Parathyroid adenoma (tissue), 2 donors: ENCODE results near the gene RAB43.

Experiments used
- H2AFZ ChIP-seq: fragments of 300-600 bp; sonication (generic); one replicate; pipeline ENCODE4 v1.7.0; 2017; ENCODE audit warnings: antibody characterized with exemption, mild to moderate bottlenecking
- H3K27ac ChIP-seq: fragments of 300-600 bp; sonication (generic); one replicate; pipeline ENCODE4 v1.7.0; 2017
- H3K27me3 ChIP-seq: fragments of 300-600 bp; sonication (generic); one replicate; pipeline ENCODE4 v1.7.0; 2017; ENCODE audit warnings: low read length; ENCODE audit not compliant: control insufficient read depth, insufficient read depth
- H3K36me3 ChIP-seq: fragments of 300-600 bp; sonication (generic); one replicate; pipeline ENCODE4 v1.7.0; 2017; ENCODE audit warnings: low read length; ENCODE audit not compliant: control insufficient read depth, insufficient read depth
- H3K4me1 ChIP-seq: fragments of 300-600 bp; sonication (generic); one replicate; pipeline ENCODE4 v1.7.0; 2017; ENCODE audit warnings: control low read depth
- H3K4me2 ChIP-seq: fragments of 300-600 bp; sonication (generic); one replicate; pipeline ENCODE4 v1.7.0; 2017; ENCODE audit warnings: low read length
- H3K4me3 ChIP-seq: fragments of 300-600 bp; sonication (generic); one replicate; pipeline ENCODE4 v1.7.0; 2017; ENCODE audit warnings: low read depth, low read length
- H3K79me2 ChIP-seq: fragments of 300-600 bp; sonication (generic); one replicate; pipeline ENCODE4 v1.7.0; 2017; ENCODE audit warnings: control low read depth
- H3K9ac ChIP-seq: fragments of 300-600 bp; sonication (generic); one replicate; pipeline ENCODE4 v1.7.0; 2017; ENCODE audit warnings: mild to moderate bottlenecking
- H3K9me3 ChIP-seq: fragments of 300-600 bp; sonication (generic); one replicate; pipeline ENCODE4 v1.7.0; 2017; ENCODE audit warnings: low read length; ENCODE audit not compliant: control insufficient read depth
- CTCF ChIP-seq: fragments of 300-600 bp; sonication (generic); IDR thresholded peaks from one replicate; pipeline ENCODE4 v1.7.0; 2017; ENCODE audit warnings: antibody characterized with exemption, mild to moderate bottlenecking
- donor health status: primary hyperparathyroidism.

The RAB43 gene

GRCh38 chr3:129106866-129107565, 14.6 kb downstream of the RAB43 start:
- H3K9me3 ChIP-seq, result no peaks in the 10 kb centered on the region
- no peaks in the 10 kb centered on the region for H3K4me1 ChIP-seq
- TF ChIP-seq CTCF, result no peak
- no peaks in the 10 kb centered on the region for H3K27me3 ChIP-seq
- H3K79me2 ChIP-seq, result peaks cover 77% of the 10 kb centered on the region
- no peak overlapping the region for H3K4me2 ChIP-seq
- no peak overlapping the region for H3K27ac ChIP-seq
- no peak overlapping the region for H3K4me3 ChIP-seq
- no peak overlapping the region for H3K9ac ChIP-seq
- H3K36me3 ChIP-seq, result no peaks in the 10 kb centered on the region
- no peak overlapping the region for H2AFZ ChIP-seq

GRCh38 chr3:129106320-129106719, 15.3 kb downstream of the RAB43 start:
- no peaks in the 10 kb centered on the region for H3K4me1 ChIP-seq
- no peak overlapping the region for H3K27ac ChIP-seq
- no peaks in the 10 kb centered on the region for H3K27me3 ChIP-seq

GRCh38 chr3:129105862-129106261, 15.7 kb downstream of the RAB43 start:
- no peaks in the 10 kb centered on the region for H3K36me3 ChIP-seq
- H3K4me2 ChIP-seq, result no peak overlapping the region
- no peak overlapping the region for H3K9ac ChIP-seq
- no peak overlapping the region for H3K27ac ChIP-seq
- H3K9me3 ChIP-seq, result no peaks in the 10 kb centered on the region
- H2AFZ ChIP-seq, result no peak overlapping the region
- no peak overlapping the region for H3K4me3 ChIP-seq
- no peaks in the 10 kb centered on the region for H3K27me3 ChIP-seq
- H3K4me1 ChIP-seq, result no peaks in the 10 kb centered on the region
- no peak for TF ChIP-seq CTCF
- peaks cover 78% of the 10 kb centered on the region for H3K79me2 ChIP-seq

More at GRCh38 chr3:129106320-129106719, 15.3 kb downstream of the RAB43 start:
- H3K36me3 ChIP-seq, result no peaks in the 10 kb centered on the region
- H3K4me3 ChIP-seq, result no peak overlapping the region
- H3K9me3 ChIP-seq, result no peaks in the 10 kb centered on the region
- no peak overlapping the region for H2AFZ ChIP-seq
- H3K79me2 ChIP-seq, result peaks cover 81% of the 10 kb centered on the region
- no peak for TF ChIP-seq CTCF
- H3K9ac ChIP-seq, result no peak overlapping the region
- H3K4me2 ChIP-seq, result no peak overlapping the region

- Histone ChIP-seq H2AFZ (no peak overlapping the region), H3K4me3 (no peak overlapping the region), H3K27me3 (no peaks in the 10 kb centered on the region), H3K9me3 (no peaks in the 10 kb centered on the region), H3K36me3 (no peaks in the 10 kb centered on the region), H3K9ac (no peak overlapping the region), H3K4me2 (no peak overlapping the region), H3K4me1 (no peaks in the 10 kb centered on the region), H3K27ac (no peak overlapping the region), H3K79me2 (peaks cover 76% of the 10 kb centered on the region)
- TF ChIP-seq CTCF, result no peak
Measured at GRCh38 chr3:129104498-129105079, 17.0 kb downstream of the RAB43 start.

GRCh38 chr3:129104051-129104450, 17.6 kb downstream of the RAB43 start:
- no peak for TF ChIP-seq CTCF
- Histone ChIP-seq H3K36me3 (no peaks in the 10 kb centered on the region), H3K4me1 (no peaks in the 10 kb centered on the region), H3K4me3 (no peak overlapping the region), H3K27ac (no peak overlapping the region), H3K27me3 (no peaks in the 10 kb centered on the region), H3K9me3 (no peaks in the 10 kb centered on the region), H3K4me2 (no peak overlapping the region), H2AFZ (no peak overlapping the region), H3K79me2 (peaks cover 72% of the 10 kb centered on the region), H3K9ac (no peak overlapping the region)
